ENCODE results near the gene PRRT1. TPM values are rescaled to one million over a fixed set of nuclear protein-coding genes. Genes with fewer than 3 reads are reported as not detected.
"Not testable (repeated sequence)": the region's sequence is repeated elsewhere in the genome, so short reads cannot be mapped to it uniquely, and the experiment has no call there.

The PRRT1 gene
- total and polyA plus RNA-seq, 2 of the 4 experiments (the other 2 are of a cell fraction) = 0.99 TPM; not detected in 1

GRCh38 chr6:32100251-32100650, 51.5 kb downstream of the PRRT1 start:
- H3K27ac ChIP-seq (ENCODE audit: insufficient read depth, low read length); H3K18ac ChIP-seq (ENCODE audit: low read depth, low read length); H4K20me1 ChIP-seq (ENCODE audit: insufficient read depth, low read length); H4K8ac ChIP-seq (ENCODE audit: low read depth in 2 of 2, low read length in 2 of 2); BruUV-seq (replicated peaks); H3K79me1 ChIP-seq (ENCODE audit: low read depth in 1 of 2, low read length in 2 of 2); H3K9me1 ChIP-seq (ENCODE audit: insufficient read depth, low read length); H2BK15ac ChIP-seq (ENCODE audit: low read depth, low read length); H4K91ac ChIP-seq (ENCODE audit: insufficient read depth, low read depth, low read length); H3K14ac ChIP-seq (replicated peaks; ENCODE audit: low read depth, low read length); intact Hi-C loops (cut with micrococcal nuclease); H3K23ac ChIP-seq (ENCODE audit: low read depth, low read length); H3K4me1 ChIP-seq (ENCODE audit: control insufficient read depth, insufficient read depth, low read length); H3K36me3 ChIP-seq (ENCODE audit: control insufficient read depth, insufficient read depth, low read length); ATAC-seq (ENCODE audit: low read depth); H3K4me2 ChIP-seq (ENCODE audit: low read depth, low read length); H3K9ac ChIP-seq (ENCODE audit: low read depth, low read length); H3K4ac ChIP-seq (ENCODE audit: low read depth, low read length); H3K4me3 ChIP-seq (ENCODE audit: insufficient read depth, low read depth, low read length); POLR2A ChIA-PET (ENCODE audit: unreplicated experiment); H2AFZ ChIP-seq (replicated peaks; ENCODE audit: low read length, poor library complexity); H4K5ac ChIP-seq (ENCODE audit: low read depth, low read length); DNase-seq; H2AK5ac ChIP-seq (ENCODE audit: low read depth, low read length); CTCF ChIA-PET; H3K56ac ChIP-seq (ENCODE audit: extremely low read depth, insufficient read depth, low read length); in situ Hi-C loops (cut with MboI; ENCODE audit: low sequenced_read_pairs); H2BK5ac ChIP-seq (ENCODE audit: low read depth, low read length, poor library complexity, severe bottlenecking); H2BK20ac ChIP-seq (ENCODE audit: low read depth, low read length); H2BK120ac ChIP-seq (ENCODE audit: low read depth, low read length); H2AK9ac ChIP-seq (replicated peaks; ENCODE audit: low read depth, low read length, poor library complexity); dilution Hi-C loops (cut with HindIII; ENCODE audit: low sequenced_read_pairs, unreplicated experiment); H3K9me3 ChIP-seq (ENCODE audit: control insufficient read depth, insufficient read depth, low read length): not testable (repeated sequence)
- H3K27me3 ChIP-seq (ENCODE audit: control insufficient read depth, insufficient read depth, low read length) = peaks cover 38% of the 10 kb centered on the region
- WGBS, 2 experiments (ENCODE audit: extremely low coverage in 2 of 2, insufficient read length in 1 of 2) = 80% methylated on average over 2 of the region's 8 CpGs; no CpG with 5 or more reads in 1 of the 2 experiments

Small RNA genes within 50 kb of the gene (microRNA-seq; reads per million reads assigned to microRNA genes)
- gene AL662884.1 (ENCODE audit: insufficient read depth, insufficient read length) = not detected
- 4.7 reads per million, percentile 8 among the genes with 10 or more reads in this experiment for gene MIR6721 (ENCODE audit: unreplicated experiment)
- gene MIR6833 (ENCODE audit: insufficient read depth in 1 of 2, insufficient read length in 1 of 2, unreplicated experiment in 1 of 2) = 0 reads per million in 2 experiments

Small RNA genes within 50 kb of the gene (small RNA-seq; reads per million reads assigned to genes)
- gene AL662884.1 (0 reads per million in 5 experiments), gene MIR6833 (0 to 0.04 (median 0) reads per million in 5 experiments)

Other genes with a start within 250 kb of the PRRT1 start
- 2.0 and 2.5 TPM in 2 replicates for gene ZBTB12, start 249.9 kb downstream of the PRRT1 start, total RNA-seq (2012; rRNA removed)
- gene ZBTB12, start 249.9 kb downstream of the PRRT1 start, polyA plus RNA-seq (2012; rRNA removed) = 8.1 and 8.5 TPM in 2 replicates
- under 0.01 and 0.18 TPM in 2 replicates for gene C2, start 224.2 kb downstream of the PRRT1 start, total RNA-seq (2012; rRNA removed)
- 0.19 and 0.26 TPM in 2 replicates for gene C2, start 224.2 kb downstream of the PRRT1 start, polyA plus RNA-seq (2012; rRNA removed)
- 1.4 and 1.8 TPM in 2 replicates for gene CFB, start 205.8 kb downstream of the PRRT1 start, total RNA-seq (2012; rRNA removed)
- 5.8 and 6.1 TPM in 2 replicates for gene CFB, start 205.8 kb downstream of the PRRT1 start, polyA plus RNA-seq (2012; rRNA removed)
- 76.0 and 90.8 TPM in 2 replicates for gene NELFE, start 193.0 kb downstream of the PRRT1 start, total RNA-seq (2012; rRNA removed)
- gene NELFE, start 193.0 kb downstream of the PRRT1 start, polyA plus RNA-seq (2012; rRNA removed) = 63.6 and 65.4 TPM in 2 replicates
- gene SKIC2, start 192.8 kb downstream of the PRRT1 start, total RNA-seq (2012; rRNA removed) = 30.6 and 34.7 TPM in 2 replicates
- gene SKIC2, start 192.8 kb downstream of the PRRT1 start, polyA plus RNA-seq (2012; rRNA removed) = 46.0 and 46.3 TPM in 2 replicates
- gene DXO, start 179.8 kb downstream of the PRRT1 start, total RNA-seq (2012; rRNA removed) = 7.8 and 9.3 TPM in 2 replicates
- gene DXO, start 179.8 kb downstream of the PRRT1 start, polyA plus RNA-seq (2012; rRNA removed) = 21.4 and 22.1 TPM in 2 replicates
- 0.83 and 0.90 TPM in 2 replicates for gene C4A, start 169.9 kb downstream of the PRRT1 start, total RNA-seq (2012; rRNA removed)
- gene C4A, start 169.9 kb downstream of the PRRT1 start, polyA plus RNA-seq (2012; rRNA removed) = 3.6 and 3.8 TPM in 2 replicates
- gene C4B, start 137.1 kb downstream of the PRRT1 start, total RNA-seq (2012; rRNA removed) = 0.54 and 0.56 TPM in 2 replicates
- gene C4B, start 137.1 kb downstream of the PRRT1 start, polyA plus RNA-seq (2012; rRNA removed) = 4.2 and 4.4 TPM in 2 replicates
- gene CYP21A2, start 113.5 kb downstream of the PRRT1 start, total RNA-seq (2012; rRNA removed) = not detected in 2 replicates
- 0.03 and 0.10 TPM in 2 replicates for gene CYP21A2, start 113.5 kb downstream of the PRRT1 start, polyA plus RNA-seq (2012; rRNA removed)
- gene TNXB, start 42.6 kb downstream of the PRRT1 start, total RNA-seq (2012; rRNA removed) = under 0.01 TPM in 1 of 2 replicates, not detected in the other
- gene TNXB, start 42.6 kb downstream of the PRRT1 start, polyA plus RNA-seq (2012; rRNA removed) = 0.05 and 0.42 TPM in 2 replicates
- gene ATF6B, start 23.7 kb downstream of the PRRT1 start, total RNA-seq (2012; rRNA removed) = 5.3 and 7.9 TPM in 2 replicates
- gene ATF6B, start 23.7 kb downstream of the PRRT1 start, polyA plus RNA-seq (2012; rRNA removed) = 62.6 and 69.6 TPM in 2 replicates
- gene FKBPL, start 21.7 kb downstream of the PRRT1 start, total RNA-seq (2012; rRNA removed) = 5.8 and 5.9 TPM in 2 replicates
- gene FKBPL, start 21.7 kb downstream of the PRRT1 start, polyA plus RNA-seq (2012; rRNA removed) = 3.4 and 3.6 TPM in 2 replicates
- 2.2 and 3.2 TPM in 2 replicates for gene PPT2, start 2.2 kb upstream of the PRRT1 start, total RNA-seq (2012; rRNA removed)
- 16.2 and 18.7 TPM in 2 replicates for gene PPT2, start 2.2 kb upstream of the PRRT1 start, polyA plus RNA-seq (2012; rRNA removed)
- gene EGFL8, start 12.7 kb upstream of the PRRT1 start, total RNA-seq (2012; rRNA removed) = 0.18 and 0.28 TPM in 2 replicates
- 4.7 and 5.7 TPM in 2 replicates for gene EGFL8, start 12.7 kb upstream of the PRRT1 start, polyA plus RNA-seq (2012; rRNA removed)
- gene AGPAT1, start 24.1 kb upstream of the PRRT1 start, total RNA-seq (2012; rRNA removed) = 27.2 TPM in 2 replicates
- gene AGPAT1, start 24.1 kb upstream of the PRRT1 start, polyA plus RNA-seq (2012; rRNA removed) = 116 and 126 TPM in 2 replicates
- gene RNF5, start 26.5 kb upstream of the PRRT1 start, total RNA-seq (2012; rRNA removed) = 18.8 and 28.1 TPM in 2 replicates
- 34.1 and 41.4 TPM in 2 replicates for gene RNF5, start 26.5 kb upstream of the PRRT1 start, polyA plus RNA-seq (2012; rRNA removed)
- gene AGER, start 32.3 kb upstream of the PRRT1 start, total RNA-seq (2012; rRNA removed) = 0.18 and 0.28 TPM in 2 replicates
- gene AGER, start 32.3 kb upstream of the PRRT1 start, polyA plus RNA-seq (2012; rRNA removed) = 4.2 and 4.9 TPM in 2 replicates
- gene PBX2, start 38.3 kb upstream of the PRRT1 start, total RNA-seq (2012; rRNA removed) = 13.9 and 17.7 TPM in 2 replicates
- gene PBX2, start 38.3 kb upstream of the PRRT1 start, polyA plus RNA-seq (2012; rRNA removed) = 56.8 and 58.0 TPM in 2 replicates
- 3.0 and 3.9 TPM in 2 replicates for gene GPSM3, start 40.7 kb upstream of the PRRT1 start, total RNA-seq (2012; rRNA removed)
- gene GPSM3, start 40.7 kb upstream of the PRRT1 start, polyA plus RNA-seq (2012; rRNA removed) = 9.8 and 12.2 TPM in 2 replicates
- gene NOTCH4, start 72.1 kb upstream of the PRRT1 start, total RNA-seq (2012; rRNA removed) = 1.3 and 2.2 TPM in 2 replicates
- gene NOTCH4, start 72.1 kb upstream of the PRRT1 start, polyA plus RNA-seq (2012; rRNA removed) = 0.76 and 0.96 TPM in 2 replicates
- gene TSBP1, start 220.0 kb upstream of the PRRT1 start, total RNA-seq (2012; rRNA removed) = not detected in 2 replicates
- not detected in 2 replicates for gene TSBP1, start 220.0 kb upstream of the PRRT1 start, polyA plus RNA-seq (2012; rRNA removed)

All from IMR-90 (cell line).